ENCODE results near the gene KEAP1.

The KEAP1 gene

DNA sequence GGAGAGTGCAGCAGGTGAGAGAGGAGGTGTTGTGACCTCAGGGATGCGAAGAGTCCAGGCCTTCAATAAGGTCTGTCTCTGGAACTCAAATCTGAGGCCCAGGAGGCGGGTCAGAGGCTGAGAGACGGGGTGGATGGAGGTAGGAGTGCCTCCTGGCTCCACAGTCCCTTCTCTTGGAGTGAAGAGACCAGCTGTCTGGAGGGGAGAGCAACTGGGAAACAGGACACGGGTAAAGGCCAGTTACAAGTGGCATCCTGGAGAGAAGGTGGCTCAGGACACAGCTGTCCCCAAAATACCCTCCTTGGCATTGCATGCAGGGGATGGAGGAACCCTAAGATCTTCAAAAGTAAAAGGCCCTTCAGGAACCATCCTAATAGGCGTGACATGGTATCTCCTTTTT lies 63.6 kb downstream of the KEAP1 start:
- no peak for DNase-seq

Data from SHP77 treated with DMSO at 0.1 percent for 48 hours (cell line).